Measurements from ENCODE around the gene PLPPR1. TPM values are rescaled to one million over a fixed set of nuclear protein-coding genes. Genes with fewer than 3 reads are reported as not detected.
A peak's percentile ranks its signal among the peaks of the same experiment; 100 is the strongest.

Gene PLPPR1
- under 1 TPM in 1 of 4 donors, not detected in 3; 0.41 TPM for total RNA-seq

DNA sequence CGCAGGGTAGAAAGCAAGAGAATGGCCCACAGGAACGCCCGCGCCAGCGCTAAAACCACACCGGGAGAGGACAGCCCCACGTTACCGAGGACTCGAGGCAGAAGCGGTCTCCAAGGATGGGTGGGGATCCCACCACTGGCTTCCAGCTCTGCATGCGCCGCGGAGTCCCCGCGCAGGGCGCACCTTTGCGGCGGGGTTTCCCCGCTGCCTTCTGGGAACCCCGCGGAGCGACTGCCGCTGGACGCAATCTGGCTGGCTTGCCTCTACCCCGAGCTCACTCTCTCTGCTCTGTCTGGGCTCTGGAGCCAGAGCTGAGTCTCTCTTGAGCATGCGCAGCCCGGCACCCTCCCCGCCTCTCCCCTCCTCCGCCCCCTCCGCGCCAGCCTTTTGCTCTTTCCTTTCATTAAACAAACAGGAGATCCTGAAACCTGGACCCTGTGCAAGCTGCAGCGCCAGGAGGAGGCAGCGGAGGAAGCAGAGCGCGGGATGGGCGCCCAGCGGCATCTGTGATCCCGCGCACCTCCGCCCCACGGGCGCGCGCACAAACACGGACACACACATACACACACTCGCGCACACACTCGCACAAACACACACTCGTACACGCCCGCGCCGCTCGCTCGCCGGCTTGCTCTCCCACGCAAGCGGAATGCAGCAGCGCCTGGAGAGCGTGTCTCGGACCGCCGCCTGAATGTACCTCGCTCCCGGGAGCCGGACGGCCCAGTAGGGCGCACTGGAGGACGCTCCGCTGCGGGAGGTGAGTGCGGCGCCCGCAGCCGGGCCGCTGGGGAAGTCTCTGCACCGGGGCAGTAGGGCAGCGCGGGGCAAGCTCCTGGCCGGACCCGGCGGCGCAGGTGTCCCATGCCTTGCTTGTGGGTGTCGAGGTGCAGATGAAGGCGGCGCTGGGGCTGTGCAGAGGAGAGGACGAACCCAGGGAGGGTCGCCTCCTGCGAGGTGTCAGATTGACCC, at the start of gene PLPPR1:
TSS of gene PLPPR1 (plus strand) at position 382 of the 969 bp plus-strand sequence.
- H3K4me1 ChIP-seq, result peaks cover 0 to 4% of the 10 kb centered on the region in 2 donors
- DNase-seq, result no peak
- no peaks in the 10 kb centered on the region for H3K9me3 ChIP-seq
- intact Hi-C loops (cut with DNase I; ENCODE audit: low total_unique reads), result no loop called here
- H3K27me3 ChIP-seq, result no peaks in the 10 kb centered on the region
- TF ChIP-seq CTCF (IDR thresholded peaks at IDR 0.05) (no peak), POLR2A (IDR thresholded peaks at IDR 0.05) (no peak)
- H3K4me3 ChIP-seq, result peak within 1 kb of the TSS; percentile 18 to 40
- H3K27ac ChIP-seq, result no peak within 1 kb of the TSS
- H3K36me3 ChIP-seq, result no peaks in the 10 kb centered on the region

DNA sequence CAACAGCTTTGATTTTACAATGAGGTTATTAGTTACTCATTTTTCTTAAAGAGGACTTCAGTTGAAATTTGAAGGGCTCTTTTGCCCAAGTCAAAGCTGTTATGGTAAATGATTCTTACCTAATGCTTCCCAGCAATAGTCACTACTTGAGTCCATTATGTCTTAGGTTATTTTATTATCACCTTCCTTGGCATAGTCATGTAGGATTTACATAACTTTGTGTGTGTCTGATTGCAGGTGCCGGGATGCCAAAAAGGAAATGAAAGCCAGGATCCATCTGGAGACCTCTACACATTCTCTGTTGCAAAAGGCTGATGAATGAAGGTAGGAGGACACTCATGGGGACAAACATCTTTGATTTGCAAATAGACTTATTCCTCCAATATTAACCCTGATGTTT, 38.8 kb upstream of the PLPPR1 start:
- H3K4me1 ChIP-seq, result no peaks in the 10 kb centered on the region
- no peak overlapping the region for H3K4me3 ChIP-seq
- no peak for DNase-seq
- intact Hi-C loops (cut with DNase I; ENCODE audit: low total_unique reads), result no loop called here
- no peaks in the 10 kb centered on the region for H3K27me3 ChIP-seq
- H3K27ac ChIP-seq, result no peak overlapping the region
- no peaks in the 10 kb centered on the region for H3K36me3 ChIP-seq
- no peaks in the 10 kb centered on the region for H3K9me3 ChIP-seq
- TF ChIP-seq POLR2A (IDR thresholded peaks at IDR 0.05) (no peak), CTCF (IDR thresholded peaks at IDR 0.05) (no peak)

GRCh38 chr9:100990605-100991381, 37.7 kb upstream of the PLPPR1 start:
- TF ChIP-seq CTCF (IDR thresholded peaks at IDR 0.05) (no peak), POLR2A (IDR thresholded peaks at IDR 0.05) (no peak)
- intact Hi-C loops (cut with DNase I; ENCODE audit: low total_unique reads), result no loop called here
- Histone ChIP-seq H3K36me3 (no peaks in the 10 kb centered on the region), H3K9me3 (no peaks in the 10 kb centered on the region), H3K27ac (no peak overlapping the region), H3K27me3 (no peaks in the 10 kb centered on the region), H3K4me1 (no peaks in the 10 kb centered on the region), H3K4me3 (no peak overlapping the region)
- DNase-seq, result no peak

DNA sequence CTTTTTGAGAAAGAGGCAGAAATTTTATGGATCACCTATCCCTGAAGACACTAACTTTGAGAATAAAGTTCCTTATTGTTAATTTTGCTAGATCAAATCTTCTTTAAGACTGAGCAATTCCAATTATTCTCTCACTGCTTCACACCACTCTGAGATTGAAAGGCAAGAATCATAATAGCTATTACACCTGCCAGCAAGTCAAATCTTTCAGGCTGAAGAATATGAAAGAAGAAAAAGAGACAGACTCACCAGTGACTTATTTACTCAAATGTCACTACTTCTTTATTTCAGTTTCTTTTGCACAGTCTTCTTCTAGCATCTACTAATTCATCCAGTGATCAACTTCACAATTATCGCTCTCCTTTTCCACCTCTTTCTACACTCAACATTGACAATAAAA, 35.9 kb upstream of the PLPPR1 start:
- H3K36me3 ChIP-seq, result no peaks in the 10 kb centered on the region
- no peak for DNase-seq
- TF ChIP-seq POLR2A (IDR thresholded peaks at IDR 0.05), result no peak
- no peak for TF ChIP-seq CTCF (IDR thresholded peaks at IDR 0.05)
- no peak overlapping the region for H3K27ac ChIP-seq
- no peaks in the 10 kb centered on the region for H3K9me3 ChIP-seq
- no peak overlapping the region for H3K4me3 ChIP-seq
- intact Hi-C loops (cut with DNase I; ENCODE audit: low total_unique reads), result no loop called here
- H3K27me3 ChIP-seq, result no peaks in the 10 kb centered on the region
- H3K4me1 ChIP-seq, result no peaks in the 10 kb centered on the region
